PC-3 (cell line): ENCODE measurements around the gene NDUFAF3. TPM values are rescaled to one million over a fixed set of nuclear protein-coding genes. Genes with fewer than 3 reads are reported as not detected.

Experiments used
- ATAC-seq: fragments of 200-7000 bp; cut with Tn5 transposase; 2 replicates; pipeline ENCODE4 v1.9.1; 2020; ENCODE audit warnings: mild to moderate bottlenecking, moderate library complexity
- BruUV-seq: library from RNA; stranded (reverse); fragments of 400-500 nt; replicated peaks from 2 replicates; lab custom pipeline; 2021; lab: Mats Ljungman, UMichigan
- CTCF ChIA-PET: fragments of 300-600 bp; sonication (Branson Sonifier 250); formaldehyde crosslinking; loops from one replicate; lab custom pipeline; 2022; ENCODE audit warnings: antibody characterized with exemption; lab: Charles Lee
- POLR2A ChIA-PET: fragments of 300-600 bp; sonication (Branson Sonifier 250); formaldehyde crosslinking; loops from one replicate; lab custom pipeline; 2022; ENCODE audit warnings: antibody characterized with exemption; ENCODE audit not compliant: unreplicated experiment; lab: Charles Lee
- DNase-seq: peaks from one replicate; pipeline ENCODE4 v3.0.0-alpha.2; 2015
- H2AFZ ChIP-seq: fragments of 300-600 bp; sonication (generic); 2 replicates; pipeline ENCODE4 v1.6.0; 2016; ENCODE audit warnings: antibody characterized with exemption, low read length
- H3F3A ChIP-seq: fragments of 300-600 bp; sonication (generic); one replicate; pipeline ENCODE4 v1.6.0; 2017; ENCODE audit warnings: antibody characterized with exemption, low read length, control low read depth, mild to moderate bottlenecking; ENCODE audit not compliant: unreplicated experiment
- H3K27ac ChIP-seq: fragments of 300-600 bp; sonication (generic); 2 replicates; pipeline ENCODE4 v1.5.1; 2016; ENCODE audit warnings: mild to moderate bottlenecking, low read length
- H3K27me3 ChIP-seq: fragments of 300-600 bp; sonication (generic); 2 replicates; pipeline ENCODE4 v1.6.1; 2016; ENCODE audit warnings: low read length, mixed read lengths
- H3K36me3 ChIP-seq: fragments of 300-600 bp; sonication (generic); 2 replicates; pipeline ENCODE4 v1.6.1; 2016; ENCODE audit warnings: low read depth, mixed run types, low read length, mixed read lengths
- H3K4me1 ChIP-seq: fragments of 300-600 bp; sonication (generic); 2 replicates; pipeline ENCODE4 v1.5.1; 2016; ENCODE audit warnings: low read length; ENCODE audit not compliant: insufficient read depth
- H3K4me2 ChIP-seq: fragments of 300-600 bp; sonication (generic); 2 replicates; pipeline ENCODE4 v1.6.0; 2016; ENCODE audit warnings: low read length
- H3K4me3 ChIP-seq: fragments of 300-600 bp; sonication (generic); 2 replicates; pipeline ENCODE4 v1.5.1; 2016; ENCODE audit warnings: mild to moderate bottlenecking, low read length, mixed read lengths
- H3K79me2 ChIP-seq: fragments of 300-600 bp; sonication (generic); 2 replicates; pipeline ENCODE4 v1.6.1; 2017; ENCODE audit warnings: low read length, mixed read lengths
- H3K9ac ChIP-seq: fragments of 300-600 bp; sonication (generic); 2 replicates; pipeline ENCODE4 v1.6.0; 2016; ENCODE audit warnings: mild to moderate bottlenecking, low read length
- H3K9me2 ChIP-seq: fragments of 300-600 bp; sonication (generic); replicated peaks from 2 replicates; pipeline ENCODE4 v1.6.1; 2016; ENCODE audit warnings: mixed run types, low read length, mixed read lengths
- H3K9me3 ChIP-seq: fragments of 300-600 bp; sonication (generic); 2 replicates; pipeline ENCODE4 v1.6.1; 2016; ENCODE audit warnings: low read length, mixed read lengths
- H4K20me1 ChIP-seq: fragments of 300-600 bp; sonication (generic); 2 replicates; pipeline ENCODE4 v1.6.1; 2016; ENCODE audit warnings: low read length, mixed read lengths
- CTCF ChIP-seq: fragments of 300-600 bp; sonication (generic); conservative IDR thresholded peaks from 2 replicates; pipeline ENCODE4 v1.5.1; 2017; ENCODE audit warnings: antibody characterized with exemption, low read depth, mild to moderate bottlenecking, low read length
- EZH2 ChIP-seq: fragments of 300-600 bp; sonication (generic); IDR thresholded peaks from one replicate; pipeline ENCODE4 v1.6.1; 2017; ENCODE audit warnings: antibody characterized with exemption, mild to moderate bottlenecking, low read length; ENCODE audit not compliant: unreplicated experiment
- EZH2phosphoT487 ChIP-seq: fragments of 300-600 bp; sonication (generic); IDR thresholded peaks from 2 replicates; pipeline ENCODE4 v1.6.1; 2018; ENCODE audit warnings: mild to moderate bottlenecking, antibody characterized with exemption, low read length, borderline replicate concordance
- intact Hi-C: fragments of 100-400 bp; cut with micrococcal nuclease; formaldehyde crosslinking; loops from 2 replicates; pipeline ENCODE4 v1.9.0; 2023
- microRNA-seq: library from miRNA; unstranded; fragments of <30 nt; microRNA quantifications from one replicate; pipeline ENCODE4 v1.1.0, GENCODE V29; 2020; ENCODE audit not compliant: unreplicated experiment
- total RNA-seq: library from RNA; depleted of rRNA; stranded (reverse); fragments of >200 nt; gene quantifications from 2 replicates; pipeline ENCODE4 v1.2.3, GENCODE V29; 2014; rRNA removed

NDUFAF3 gene
- total RNA-seq, 1 experiment from 2014 or later: 211 TPM

GRCh38 chr3:49057268-49057667 is 35.3 kb downstream of the NDUFAF3 start:
- ChIA-PET POLR2A (no interaction called here), CTCF (no interaction called here)
- BruUV-seq: no TSS peak
- H3K27me3 ChIP-seq: no peaks in the 10 kb centered on the region
- H3K36me3 ChIP-seq: peaks cover 46% of the 10 kb centered on the region
- H3K4me3 ChIP-seq: no peak overlapping the region
- intact Hi-C loops: no loop called here
- H2AFZ ChIP-seq: no peak overlapping the region
- no peaks in the 10 kb centered on the region for H3K9me2 ChIP-seq
- TF ChIP-seq EZH2phosphoT487 (no peak), CTCF (no peak), EZH2 (no peak)
- H3K4me2 ChIP-seq: no peak overlapping the region
- H4K20me1 ChIP-seq: no peaks in the 10 kb centered on the region
- no peaks in the 10 kb centered on the region for H3K4me1 ChIP-seq
- peaks cover 15% of the 10 kb centered on the region; the same call in 1 of the 2 replicates for H3K79me2 ChIP-seq
- H3K9ac ChIP-seq: no peak overlapping the region
- no peaks in the 10 kb centered on the region for H3F3A ChIP-seq
- H3K27ac ChIP-seq: no peak overlapping the region
- no peak for ATAC-seq
- no peaks in the 10 kb centered on the region for H3K9me3 ChIP-seq
- DNase-seq: no peak

GRCh38 chr3:49058011-49058410 is 36.1 kb downstream of the NDUFAF3 start:
- Histone ChIP-seq H3K27me3 (no peaks in the 10 kb centered on the region), H3K4me3 (no peak overlapping the region), H3K36me3 (peaks cover 42% of the 10 kb centered on the region), H3K79me2 (peaks cover 17% of the 10 kb centered on the region; the same call in 1 of the 2 replicates), H4K20me1 (no peaks in the 10 kb centered on the region), H3K9ac (no peak overlapping the region), H3K9me2 (no peaks in the 10 kb centered on the region), H3K4me2 (no peak overlapping the region), H3K4me1 (no peaks in the 10 kb centered on the region), H3K27ac (no peak overlapping the region), H3K9me3 (no peaks in the 10 kb centered on the region), H3F3A (no peaks in the 10 kb centered on the region), H2AFZ (no peak overlapping the region)
- ChIA-PET POLR2A (interaction anchor here (0.6 kb wide), 1 partner anchor 18 kb away, joined by 4 read pairs; no protein-coding TSS in a partner anchor), CTCF (no interaction called here)
- ATAC-seq (no peak), DNase-seq (no peak)
- BruUV-seq: no TSS peak
- TF ChIP-seq CTCF (no peak), EZH2phosphoT487 (no peak), EZH2 (no peak)
- intact Hi-C loops: no loop called here

Small RNAs within 50 kb of the gene (microRNA-seq; reads per million reads assigned to microRNA genes)
- gene MIR191 (19,260 reads per million, percentile 98 among the genes with 10 or more reads in this experiment), gene MIR425 (6,281 reads per million, percentile 94 among the genes with 10 or more reads in this experiment)

Other genes with a start within 250 kb of the NDUFAF3 start
- 68.1 and 117 TPM in 2 replicates for gene PRKAR2A, start 174.2 kb upstream of the NDUFAF3 start, total RNA-seq
- gene SLC25A20, start 123.2 kb upstream of the NDUFAF3 start, total RNA-seq: 17.7 and 19.0 TPM in 2 replicates
- gene ARIH2, start 103.3 kb upstream of the NDUFAF3 start, total RNA-seq: 136 and 156 TPM in 2 replicates
- gene P4HTM, start 31.9 kb upstream of the NDUFAF3 start, total RNA-seq: 44.5 and 50.1 TPM in 2 replicates
- 92.7 and 117 TPM in 2 replicates for gene WDR6, start 14.7 kb upstream of the NDUFAF3 start, total RNA-seq
- gene DALRD3, start 3.5 kb upstream of the NDUFAF3 start, total RNA-seq: 37.2 and 43.3 TPM in 2 replicates
- 532 and 576 TPM in 2 replicates for gene IMPDH2, start 7.3 kb downstream of the NDUFAF3 start, total RNA-seq
- 90.2 and 124 TPM in 2 replicates for gene QRICH1, start 72.0 kb downstream of the NDUFAF3 start, total RNA-seq
- gene QARS1, start 82.6 kb downstream of the NDUFAF3 start, total RNA-seq: 310 and 316 TPM in 2 replicates
- gene USP19, start 98.7 kb downstream of the NDUFAF3 start, total RNA-seq: 84.4 and 86.7 TPM in 2 replicates
- 240 and 365 TPM in 2 replicates for gene LAMB2, start 110.9 kb downstream of the NDUFAF3 start, total RNA-seq
- 19.4 and 27.7 TPM in 2 replicates for gene CCDC71, start 144.2 kb downstream of the NDUFAF3 start, total RNA-seq
- 24.3 and 34.4 TPM in 2 replicates for gene KLHDC8B, start 149.5 kb downstream of the NDUFAF3 start, total RNA-seq